Activated T-helper 1 cell treated with anti-CD3 and anti-CD28 coated beads, Interleukin-12 subunit alpha, Interleukin-12 subunit beta, Interleukin-2, Interleukin-4 antibody, amounts not matched to agents 30 ng/mL and 10 ng/mL and 1 ng/mL, durations not matched to agents 14 hours and 24 hours and 36 hours (primary cell): ENCODE data around the gene MSANTD1. TPM values are rescaled to one million over a fixed set of nuclear protein-coding genes. Genes with fewer than 3 reads are reported as not detected.

Experiments used
- DNase-seq: peaks from one replicate; pipeline ENCODE4 v3.0.0; 2021; ENCODE audit warnings: low spot score
- H3K27ac Mint-ChIP-seq: one replicate; pipeline ENCODE4 v1.8.0; 2021; ENCODE audit warnings: mild to moderate bottlenecking, mixed read lengths
- H3K27me3 Mint-ChIP-seq: one replicate; pipeline ENCODE4 v1.8.0; 2022; ENCODE audit warnings: mild to moderate bottlenecking, moderate library complexity, mixed read lengths; ENCODE audit not compliant: insufficient read depth
- H3K36me3 Mint-ChIP-seq: one replicate; pipeline ENCODE4 v1.8.0; 2021; ENCODE audit warnings: low read depth, mixed read lengths
- H3K4me1 Mint-ChIP-seq: one replicate; pipeline ENCODE4 v1.8.0; 2021; ENCODE audit warnings: low read depth, mixed read lengths
- H3K4me3 Mint-ChIP-seq: one replicate; pipeline ENCODE4 v1.8.0; 2021; ENCODE audit warnings: mild to moderate bottlenecking, moderate library complexity, mixed read lengths
- H3K9me3 Mint-ChIP-seq: one replicate; pipeline ENCODE4 v1.8.0; 2021; ENCODE audit warnings: mixed read lengths
- intact Hi-C: fragments of 100-400 bp; cut with micrococcal nuclease; formaldehyde crosslinking; loops from one replicate; pipeline ENCODE4 v1.15.1; 2024
- total RNA-seq: library from RNA; stranded (reverse); gene quantifications from 2 replicates; pipeline ENCODE4 v1.2.3, GENCODE V29; 2022

MSANTD1 gene
- total RNA-seq, result 0.73 and 1.2 TPM in 2 replicates

- no peak within 1 kb of the TSS for H3K4me3 Mint-ChIP-seq
- no peaks in the 10 kb centered on the region for H3K9me3 Mint-ChIP-seq
- H3K27me3 Mint-ChIP-seq, result no peaks in the 10 kb centered on the region
- H3K36me3 Mint-ChIP-seq, result no peaks in the 10 kb centered on the region
- intact Hi-C loops, result no loop called here
- no peaks in the 10 kb centered on the region for H3K4me1 Mint-ChIP-seq
- DNase-seq, result no peak
- H3K27ac Mint-ChIP-seq, result no peak within 1 kb of the TSS
Measured at GRCh38 chr4:3248811-3249661, at the start of gene MSANTD1. MSANTD1 (plus strand) TSS chr4:3249159; CDS start chr4:3249223, 64 bp downstream.

- H3K27ac Mint-ChIP-seq, result no peak overlapping the region
- peaks cover 51% of the 10 kb centered on the region for H3K4me1 Mint-ChIP-seq
- H3K9me3 Mint-ChIP-seq, result no peaks in the 10 kb centered on the region
- H3K27me3 Mint-ChIP-seq, result no peaks in the 10 kb centered on the region
- H3K4me3 Mint-ChIP-seq, result no peak overlapping the region
- intact Hi-C loops, result loop anchor here (5.0 to 10.0 kb wide), 2 partner anchors 113 to 235 kb away; partner anchors contain the start of genes GRK4 and NOP14
- H3K36me3 Mint-ChIP-seq, result peaks cover 17% of the 10 kb centered on the region
- DNase-seq, result no peak
Measured at GRCh38 chr4:3199653-3200422, 49.1 kb upstream of the MSANTD1 start.

- DNase-seq, result no peak
- H3K27me3 Mint-ChIP-seq, result no peaks in the 10 kb centered on the region
- no peaks in the 10 kb centered on the region for H3K9me3 Mint-ChIP-seq
- H3K4me3 Mint-ChIP-seq, result no peak overlapping the region
- intact Hi-C loops, result loop anchor here (5.0 to 10.0 kb wide), 2 partner anchors 113 to 236 kb away; partner anchors contain the start of genes GRK4 and NOP14
- peaks cover 14% of the 10 kb centered on the region for H3K36me3 Mint-ChIP-seq
- no peak overlapping the region for H3K27ac Mint-ChIP-seq
- peaks cover 44% of the 10 kb centered on the region for H3K4me1 Mint-ChIP-seq
Measured at GRCh38 chr4:3200423-3201090, 48.4 kb upstream of the MSANTD1 start.

- Mint-ChIP-seq H3K27ac (peak overlapping the region; percentile 94), H3K36me3 (peaks cover 20% of the 10 kb centered on the region), H3K4me3 (peak overlapping the region; percentile 70), H3K27me3 (no peaks in the 10 kb centered on the region), H3K9me3 (no peaks in the 10 kb centered on the region), H3K4me1 (peaks cover 31% of the 10 kb centered on the region)
- intact Hi-C loops, result loop anchor here (1.0 to 10.0 kb wide), 5 partner anchors 90 to 455 kb away; partner anchors contain the start of genes GRK4 and NOP14
- peak; percentile 74 for DNase-seq
Measured at GRCh38 chr4:3201718-3202702, 46.9 kb upstream of the MSANTD1 start.

GRCh38 chr4:3202836-3203820, 45.8 kb upstream of the MSANTD1 start:
- peaks cover 24% of the 10 kb centered on the region for H3K36me3 Mint-ChIP-seq
- peak overlapping the region; percentile 94 for H3K27ac Mint-ChIP-seq
- H3K4me3 Mint-ChIP-seq, result peak overlapping the region; percentile 70
- peak; percentile 21 for DNase-seq
- intact Hi-C loops, result loop anchor here (1.0 to 10.0 kb wide), 6 partner anchors 89 to 456 kb away; partner anchors contain the start of genes GRK4 and NOP14
- no peaks in the 10 kb centered on the region for H3K27me3 Mint-ChIP-seq
- no peaks in the 10 kb centered on the region for H3K9me3 Mint-ChIP-seq
- H3K4me1 Mint-ChIP-seq, result peaks cover 23% of the 10 kb centered on the region

GRCh38 chr4:3203971-3204431, 45.0 kb upstream of the MSANTD1 start:
- DNase-seq, result no peak
- H3K9me3 Mint-ChIP-seq, result no peaks in the 10 kb centered on the region
- H3K36me3 Mint-ChIP-seq, result peaks cover 30% of the 10 kb centered on the region
- no peak overlapping the region for H3K27ac Mint-ChIP-seq
- H3K4me3 Mint-ChIP-seq, result no peak overlapping the region
- peaks cover 23% of the 10 kb centered on the region for H3K4me1 Mint-ChIP-seq
- intact Hi-C loops, result loop anchor here (1.0 to 10.0 kb wide), 4 partner anchors 117 to 457 kb away; partner anchors contain the start of genes GRK4 and NOP14
- no peaks in the 10 kb centered on the region for H3K27me3 Mint-ChIP-seq

GRCh38 chr4:3205995-3206394, 43.0 kb upstream of the MSANTD1 start:
- Mint-ChIP-seq H3K27me3 (no peaks in the 10 kb centered on the region), H3K36me3 (peaks cover 37% of the 10 kb centered on the region)
- intact Hi-C loops, result loop anchor here (10.0 kb wide), 1 partner anchor 241 kb away; the partner anchor contains the start of genes GRK4 and NOP14

GRCh38 chr4:3206439-3207100, 42.4 kb upstream of the MSANTD1 start:
- peaks cover 37% of the 10 kb centered on the region for H3K36me3 Mint-ChIP-seq
- intact Hi-C loops, result loop anchor here (10.0 kb wide), 1 partner anchor 242 kb away; the partner anchor contains the start of genes GRK4 and NOP14
- no peak overlapping the region for H3K27ac Mint-ChIP-seq

More at GRCh38 chr4:3205995-3206394, 43.0 kb upstream of the MSANTD1 start:
- H3K4me3 Mint-ChIP-seq, result no peak overlapping the region
- no peaks in the 10 kb centered on the region for H3K9me3 Mint-ChIP-seq
- no peak for DNase-seq
- peaks cover 23% of the 10 kb centered on the region for H3K4me1 Mint-ChIP-seq
- no peak overlapping the region for H3K27ac Mint-ChIP-seq

GRCh38 chr4:3207531-3208037, 41.4 kb upstream of the MSANTD1 start:
- peaks cover 35% of the 10 kb centered on the region for H3K36me3 Mint-ChIP-seq
- intact Hi-C loops, result loop anchor here (10.0 kb wide), 1 partner anchor 243 kb away; the partner anchor contains the start of genes GRK4 and NOP14
- DNase-seq, result no peak

More at GRCh38 chr4:3206439-3207100, 42.4 kb upstream of the MSANTD1 start:
- Mint-ChIP-seq H3K27me3 (no peaks in the 10 kb centered on the region), H3K4me3 (no peak overlapping the region), H3K4me1 (peaks cover 20% of the 10 kb centered on the region), H3K9me3 (no peaks in the 10 kb centered on the region)
- DNase-seq, result no peak

GRCh38 chr4:3208826-3209225, 40.1 kb upstream of the MSANTD1 start:
- intact Hi-C loops, result loop anchor here (10.0 kb wide), 1 partner anchor 244 kb away; the partner anchor contains the start of genes GRK4 and NOP14
- H3K9me3 Mint-ChIP-seq, result no peaks in the 10 kb centered on the region
- H3K27me3 Mint-ChIP-seq, result no peaks in the 10 kb centered on the region
- H3K27ac Mint-ChIP-seq, result no peak overlapping the region
- no peak overlapping the region for H3K4me3 Mint-ChIP-seq
- H3K36me3 Mint-ChIP-seq, result peaks cover 35% of the 10 kb centered on the region
- DNase-seq, result no peak
- no peaks in the 10 kb centered on the region for H3K4me1 Mint-ChIP-seq

More at GRCh38 chr4:3207531-3208037, 41.4 kb upstream of the MSANTD1 start:
- Mint-ChIP-seq H3K9me3 (no peaks in the 10 kb centered on the region), H3K27me3 (no peaks in the 10 kb centered on the region), H3K4me1 (peaks cover 10% of the 10 kb centered on the region), H3K4me3 (no peak overlapping the region), H3K27ac (no peak overlapping the region)
